ENCODE measurements around the gene MAPK10.
A peak's percentile ranks its signal among the peaks of the same experiment; 100 is the strongest.

The MAPK10 gene

GRCh38 chr4:86050496-86050895 is 309.4 kb downstream of the MAPK10 start:
- no peak for DNase-seq (ENCODE audit: low read depth)
- no peak overlapping the region for H3K4me3 ChIP-seq (ENCODE audit: low read depth, low read length)
- TF ChIP-seq CTCF (IDR thresholded peaks at IDR 0.05; ENCODE audit: low read depth, low read length, missing control alignments) = no peak

- DNase-seq (ENCODE audit: low read depth) = no peak
- no peak for TF ChIP-seq CTCF (IDR thresholded peaks at IDR 0.05; ENCODE audit: low read depth, low read length, missing control alignments)
- no peak overlapping the region for H3K4me3 ChIP-seq (ENCODE audit: low read depth, low read length)
Measured at GRCh38 chr4:86048426-86048825, 311.4 kb downstream of the MAPK10 start.

- TF ChIP-seq CTCF (IDR thresholded peaks at IDR 0.05; ENCODE audit: low read depth, low read length, missing control alignments) = no peak
- no peak for DNase-seq (ENCODE audit: low read depth)
- H3K4me3 ChIP-seq (ENCODE audit: low read depth, low read length) = no peak overlapping the region
Measured at GRCh38 chr4:86044593-86044985, 315.3 kb downstream of the MAPK10 start.

- peak; percentile 2 for DNase-seq (ENCODE audit: low read depth)
- no peak overlapping the region for H3K4me3 ChIP-seq (ENCODE audit: low read depth, low read length)
- peak; percentile 56 for TF ChIP-seq CTCF (IDR thresholded peaks at IDR 0.05; ENCODE audit: low read depth, low read length, missing control alignments)
Measured at GRCh38 chr4:86043755-86044592, 315.9 kb downstream of the MAPK10 start.

- H3K4me3 ChIP-seq (ENCODE audit: low read depth, low read length) = no peak overlapping the region
- no peak for DNase-seq (ENCODE audit: low read depth)
- no peak for TF ChIP-seq CTCF (IDR thresholded peaks at IDR 0.05; ENCODE audit: low read depth, low read length, missing control alignments)
Measured at GRCh38 chr4:86038037-86038436, 321.8 kb downstream of the MAPK10 start.

- TF ChIP-seq CTCF (IDR thresholded peaks at IDR 0.05; ENCODE audit: low read depth, low read length, missing control alignments) = no peak
- no peak for DNase-seq (ENCODE audit: low read depth)
- no peak overlapping the region for H3K4me3 ChIP-seq (ENCODE audit: low read depth, low read length)
Measured at GRCh38 chr4:86036736-86037135, 323.1 kb downstream of the MAPK10 start.

- no peak for DNase-seq (ENCODE audit: low read depth)
- H3K4me3 ChIP-seq (ENCODE audit: low read depth, low read length) = no peak overlapping the region
- no peak for TF ChIP-seq CTCF (IDR thresholded peaks at IDR 0.05; ENCODE audit: low read depth, low read length, missing control alignments)
Measured at GRCh38 chr4:86035688-86036087, 324.2 kb downstream of the MAPK10 start.
